HG03521 (cell line): ENCODE data around the gene MYOF.

Source experiments
- ATAC-seq: cut with Tn5 transposase; IDR thresholded peaks from one replicate; pipeline ENCODE4 v1.9.1; 2021; ENCODE audit warnings: mild to moderate bottlenecking, moderate library complexity; ENCODE audit not compliant: unreplicated experiment

The MYOF gene

DNA sequence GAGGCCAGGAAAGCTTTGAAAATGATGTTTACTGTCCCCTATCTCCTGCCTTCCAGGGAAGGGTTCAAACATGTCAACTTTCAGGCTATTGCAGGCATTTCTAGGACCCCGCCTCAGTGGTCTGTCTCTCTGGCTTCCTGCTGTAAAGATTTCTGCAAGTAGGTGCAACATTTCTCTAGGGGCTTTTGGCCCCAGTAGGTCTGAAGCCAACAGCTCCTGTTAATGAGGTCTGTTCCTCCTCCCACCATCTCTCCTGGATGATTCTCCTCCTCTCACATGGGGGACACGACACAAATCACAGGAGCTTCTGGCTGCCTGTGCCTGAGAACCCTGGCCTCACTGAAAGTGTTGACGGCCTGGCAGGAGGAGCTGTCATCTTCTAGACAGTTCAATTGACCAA is 214.1 kb downstream of the MYOF start:
- ATAC-seq = no peak

- peak; percentile 97 for ATAC-seq
These were observed 214.6 kb downstream of the MYOF start for GRCh38 chr10:93267521-93267920.

GRCh38 chr10:93266858-93267257 is 215.3 kb downstream of the MYOF start:
- ATAC-seq = no peak

GRCh38 chr10:93261961-93262610 is 220.0 kb downstream of the MYOF start:
- no peak for ATAC-seq

DNA sequence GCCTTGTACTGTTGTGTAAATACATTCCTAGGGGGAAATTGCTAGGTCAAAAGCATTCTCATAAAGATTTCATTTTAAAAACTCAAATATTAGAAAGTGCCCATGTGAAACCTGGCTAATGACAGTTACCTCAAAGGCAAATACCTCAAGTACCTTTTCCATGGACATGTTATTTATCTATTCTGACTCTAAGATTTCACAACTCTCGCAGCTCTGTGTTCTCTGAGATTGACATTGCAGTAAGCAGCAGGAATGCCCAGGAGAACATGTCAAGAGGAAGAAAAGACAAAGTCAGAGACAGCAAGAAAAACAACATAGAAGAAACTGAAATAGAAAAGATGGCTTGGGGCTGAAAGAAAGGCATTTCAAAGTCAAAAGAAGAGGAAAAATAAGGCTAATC is 221.0 kb downstream of the MYOF start:
- no peak for ATAC-seq

GRCh38 chr10:93259126-93259525 is 223.0 kb downstream of the MYOF start:
- ATAC-seq = no peak
